K562 (cell line): ENCODE data around the gene CREB3L1. TPM values are rescaled to one million over a fixed set of nuclear protein-coding genes. Genes with fewer than 3 reads are reported as not detected.
A peak's percentile ranks its signal among the peaks of the same experiment; 100 is the strongest.

ENCODE experiments used
- ATF7 ChIP-seq: fragments of 450-650 bp; IDR thresholded peaks from 2 replicates; pipeline ENCODE4 v1.7.1; 2014; ENCODE audit warnings: mild to moderate bottlenecking, moderate library complexity
- CTBP1 ChIP-seq: fragments of 450-650 bp; IDR thresholded peaks from 2 replicates; pipeline ENCODE4 v1.6.1; 2016; ENCODE audit warnings: borderline replicate concordance
- ESRRB ChIP-seq: fragments of 250-450 bp; sonication (Bioruptor Pico); IDR thresholded peaks from 2 replicates; pipeline ENCODE4 v1.5.0; 2020; ENCODE audit warnings: mild to moderate bottlenecking, moderate library complexity, borderline replicate concordance
- MAFF ChIP-seq: IDR thresholded peaks from 2 replicates; pipeline ENCODE4 v1.6.1; 2012; ENCODE audit warnings: low read length, improper control_type of control experiment
- NFRKB ChIP-seq: fragments of 450-650 bp; IDR thresholded peaks from 2 replicates; pipeline ENCODE4 v1.6.1; 2016; ENCODE audit warnings: low read depth
- SMAD4 ChIP-seq: fragments of 250-450 bp; sonication (Bioruptor Pico); conservative IDR thresholded peaks from 2 replicates; pipeline ENCODE4 v1.8.0; 2021; ENCODE audit warnings: inconsistent platforms, mild to moderate bottlenecking, moderate library complexity
- TAF7 ChIP-seq: fragments of 450-650 bp; IDR thresholded peaks from 2 replicates; pipeline ENCODE4 v1.6.1; 2016; ENCODE audit warnings: missing genetic modification characterization, missing compliant biosample characterization
- TARDBP ChIP-seq: fragments of 450-650 bp; IDR thresholded peaks from 2 replicates; pipeline ENCODE4 v1.6.1; 2016
- UBTF ChIP-seq, 2 experiments: IDR thresholded peaks; 2 replicates each; pipeline ENCODE4 v1.6.1; 2012; ENCODE audit warnings: improper control_type of control experiment in 2 of 2, low read depth in 2 of 2, low read length in 2 of 2, borderline replicate concordance in 1 of 2
- ZNF398 ChIP-seq: fragments of 250-450 bp; sonication (Bioruptor Pico); IDR thresholded peaks from 2 replicates; pipeline ENCODE4 v1.8.0; 2021; ENCODE audit warnings: moderate library complexity, mild to moderate bottlenecking, inconsistent platforms
- ZNF551 ChIP-seq: fragments of 250-450 bp; sonication (Bioruptor Pico); IDR thresholded peaks from 2 replicates; pipeline ENCODE4 v1.5.0; 2021; ENCODE audit warnings: mild to moderate bottlenecking, moderate library complexity
- polyA plus RNA-seq, 8 experiments: library from polyadenylated mRNA; depleted of rRNA in 4 of 8; stranded (reverse) in 5 of 8; unstranded in 3 of 8; fragments of >200 nt; fragmentation: Nextera tagmentation in 2 of 8; fragmentation: Illumina TruSeq in 1 of 8; extraction: Ambion mirVana in 2 of 8; extraction: Trizol in 1 of 8; gene quantifications; 2 replicates each; pipeline versions ENCODE4 v1.2.1 to v1.2.3, GENCODE V29; 2011 to 2014; ENCODE audit warnings: inconsistent platforms in 1 of 8, missing spikeins in 1 of 8
- total RNA-seq, 7 experiments: library from RNA; depleted of rRNA in 6 of 7; stranded (reverse); fragments of >200 nt in 6 of 7; fragmentation: Illumina TruSeq in 2 of 7; extraction: Trizol in 2 of 7; gene quantifications; 2 replicates each; pipeline versions ENCODE4 v1.2.1 to v1.2.3, GENCODE V29; 2011 to 2021; ENCODE audit warnings: low replicate concordance in 1 of 7
- TF ChIP-seq, protein P1 (sequence below): fragments of 200-800 bp; sonication (Bioruptor generic); IDR thresholded peaks from 2 replicates; pipeline ENCODE4 v1.6.1; 2017; ENCODE audit warnings: missing genetic modification characterization, missing compliant biosample characterization

Gene CREB3L1
- total and polyA plus RNA-seq, 9 of the 15 experiments (the other 6 are each of a cell fraction or from before 2014, with no cell fraction given), result 1.2 to 27.6 (median 3.7) TPM

DNA sequence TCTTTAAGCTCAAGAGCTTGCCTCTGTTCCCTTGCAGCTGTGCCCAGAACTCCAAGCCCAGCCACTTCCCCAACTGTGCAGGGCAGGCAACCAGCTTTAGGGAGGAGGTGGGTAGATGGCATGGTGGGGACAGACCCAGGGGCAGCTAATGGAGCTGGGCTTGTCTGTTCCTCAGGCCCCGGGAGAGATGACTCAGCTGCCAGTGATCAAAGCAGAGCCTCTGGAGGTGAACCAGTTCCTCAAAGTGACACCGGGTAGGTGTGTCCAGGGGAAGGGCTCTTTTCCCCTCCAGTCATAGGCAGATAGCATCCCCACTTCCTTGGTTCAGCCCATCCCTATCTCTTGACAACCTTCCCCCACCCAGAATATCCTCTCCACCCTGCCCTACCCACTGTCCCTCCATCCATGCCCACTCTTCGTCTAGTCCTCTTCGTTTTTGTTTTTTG is 32.4 kb downstream of the CREB3L1 start (continued):
- TF ChIP-seq TARDBP, result no peak
- TF ChIP-seq CTBP1, result peak; percentile 79; the same call in 1 of the 2 replicates
- 0 out of 4 replicates have a peak, but pooled peaks of 1 of the 2 experiments have one; percentile 36 for TF ChIP-seq UBTF (IDR thresholded peaks at IDR 0.05; ENCODE audit: borderline replicate concordance in 1 of 2, low read depth in 2 of 2, low read length in 2 of 2)
- TF ChIP-seq ESRRB (CRISPR knock-in tag), result no peak
- TF ChIP-seq TAF7 (tag), result no peak
- TF ChIP-seq, protein P1, sequence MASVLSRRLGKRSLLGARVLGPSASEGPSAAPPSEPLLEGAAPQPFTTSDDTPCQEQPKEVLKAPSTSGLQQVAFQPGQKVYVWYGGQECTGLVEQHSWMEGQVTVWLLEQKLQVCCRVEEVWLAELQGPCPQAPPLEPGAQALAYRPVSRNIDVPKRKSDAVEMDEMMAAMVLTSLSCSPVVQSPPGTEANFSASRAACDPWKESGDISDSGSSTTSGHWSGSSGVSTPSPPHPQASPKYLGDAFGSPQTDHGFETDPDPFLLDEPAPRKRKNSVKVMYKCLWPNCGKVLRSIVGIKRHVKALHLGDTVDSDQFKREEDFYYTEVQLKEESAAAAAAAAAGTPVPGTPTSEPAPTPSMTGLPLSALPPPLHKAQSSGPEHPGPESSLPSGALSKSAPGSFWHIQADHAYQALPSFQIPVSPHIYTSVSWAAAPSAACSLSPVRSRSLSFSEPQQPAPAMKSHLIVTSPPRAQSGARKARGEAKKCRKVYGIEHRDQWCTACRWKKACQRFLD, result no peak
- no peak for TF ChIP-seq ZNF551 (CRISPR knock-in tag)
- 0 out of 2 replicates have a peak, but pooled peaks have one; percentile 27 for TF ChIP-seq SMAD4
- TF ChIP-seq ATF7, result 0 out of 2 replicates have a peak, but pooled peaks have one; percentile 41
- TF ChIP-seq NFRKB, result no peak
- no peak for TF ChIP-seq ZNF398 (CRISPR knock-in tag)
- peak; percentile 69; the same call in 1 of the 2 replicates for TF ChIP-seq MAFF
